ENCODE data around the gene DHX40.

The DHX40 gene

DNA sequence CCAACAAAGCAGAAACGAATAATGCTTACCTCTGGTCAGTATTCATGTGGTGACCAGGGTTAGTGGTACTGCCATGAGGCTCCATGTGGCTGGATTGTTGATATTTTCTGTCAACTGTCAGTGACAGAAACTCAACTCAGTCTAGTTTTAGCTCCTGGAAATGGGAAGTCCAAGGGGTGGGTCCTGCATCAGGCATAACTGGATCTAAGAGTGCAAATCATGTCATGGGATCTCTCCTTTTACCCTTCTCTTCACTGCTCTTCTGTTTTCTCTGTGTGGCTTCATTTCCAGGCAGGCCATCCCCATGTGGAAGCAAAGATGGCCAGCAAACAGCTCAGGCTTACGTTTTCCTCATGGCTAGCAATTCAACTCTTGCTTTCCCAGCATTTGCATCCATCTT, 39.0 kb upstream of the DHX40 start:
- TF ChIP-seq, protein P1, sequence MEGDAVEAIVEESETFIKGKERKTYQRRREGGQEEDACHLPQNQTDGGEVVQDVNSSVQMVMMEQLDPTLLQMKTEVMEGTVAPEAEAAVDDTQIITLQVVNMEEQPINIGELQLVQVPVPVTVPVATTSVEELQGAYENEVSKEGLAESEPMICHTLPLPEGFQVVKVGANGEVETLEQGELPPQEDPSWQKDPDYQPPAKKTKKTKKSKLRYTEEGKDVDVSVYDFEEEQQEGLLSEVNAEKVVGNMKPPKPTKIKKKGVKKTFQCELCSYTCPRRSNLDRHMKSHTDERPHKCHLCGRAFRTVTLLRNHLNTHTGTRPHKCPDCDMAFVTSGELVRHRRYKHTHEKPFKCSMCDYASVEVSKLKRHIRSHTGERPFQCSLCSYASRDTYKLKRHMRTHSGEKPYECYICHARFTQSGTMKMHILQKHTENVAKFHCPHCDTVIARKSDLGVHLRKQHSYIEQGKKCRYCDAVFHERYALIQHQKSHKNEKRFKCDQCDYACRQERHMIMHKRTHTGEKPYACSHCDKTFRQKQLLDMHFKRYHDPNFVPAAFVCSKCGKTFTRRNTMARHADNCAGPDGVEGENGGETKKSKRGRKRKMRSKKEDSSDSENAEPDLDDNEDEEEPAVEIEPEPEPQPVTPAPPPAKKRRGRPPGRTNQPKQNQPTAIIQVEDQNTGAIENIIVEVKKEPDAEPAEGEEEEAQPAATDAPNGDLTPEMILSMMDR (IDR thresholded peaks at IDR 0.05; ENCODE audit: insufficient read depth, low read depth, low read length, missing control alignments) = no peak
- no peak overlapping the region for H3K4me3 ChIP-seq (ENCODE audit: low read depth, low read length)
- DNase-seq (ENCODE audit: low read depth) = no peak

DNA sequence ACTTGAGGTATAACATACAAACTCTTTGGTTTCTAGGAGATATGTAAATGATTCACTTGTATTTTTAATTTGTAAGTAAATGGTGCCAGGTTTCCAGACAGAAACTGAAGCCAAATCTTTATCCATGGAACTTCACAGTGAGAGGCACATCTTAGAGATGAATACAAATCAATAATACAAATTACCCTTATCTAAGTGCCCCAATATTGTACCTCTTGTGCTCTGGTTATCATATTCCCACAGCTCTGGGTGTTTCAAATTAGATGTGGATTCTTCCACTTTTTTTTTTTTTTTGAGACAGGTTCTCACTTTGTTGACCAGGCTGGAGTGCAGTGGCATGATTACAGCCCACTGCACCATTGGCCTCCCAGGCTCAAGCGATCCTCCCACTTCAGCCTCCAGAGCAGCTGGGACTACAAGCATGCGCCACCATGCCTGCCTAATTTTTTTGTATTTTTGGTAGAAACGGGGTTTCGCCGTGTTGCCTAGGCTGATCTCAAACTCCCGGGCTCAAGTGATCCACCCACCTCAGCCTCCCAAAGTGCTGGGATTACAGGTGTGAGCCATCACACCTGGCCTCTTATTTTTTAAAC, 38.0 kb upstream of the DHX40 start:
- TF ChIP-seq, protein P1 (IDR thresholded peaks at IDR 0.05; ENCODE audit: insufficient read depth, low read depth, low read length, missing control alignments) = no peak
- peak; percentile 18 for DNase-seq (ENCODE audit: low read depth)
- no peak overlapping the region for H3K4me3 ChIP-seq (ENCODE audit: low read depth, low read length)

DNA sequence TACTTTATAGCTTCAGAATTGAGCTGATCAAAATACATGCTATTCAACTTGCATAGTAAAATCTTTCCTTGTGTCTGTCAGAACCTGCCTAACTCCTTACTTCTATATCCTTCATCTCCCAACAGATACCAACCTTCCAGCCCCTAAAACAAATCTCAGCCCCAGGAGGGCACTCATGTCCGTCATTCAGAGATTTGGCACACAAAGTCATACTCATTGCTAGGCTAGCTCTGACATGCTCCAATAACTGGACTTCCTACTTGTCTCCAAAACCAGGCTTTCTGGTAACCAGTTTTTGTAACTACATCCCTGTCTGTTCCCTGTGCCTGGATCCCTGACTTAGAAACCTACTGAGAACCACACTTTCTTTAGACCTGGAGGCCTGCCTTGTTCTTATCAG, 37.5 kb upstream of the DHX40 start:
- H3K4me3 ChIP-seq (ENCODE audit: low read depth, low read length) = no peak overlapping the region
- TF ChIP-seq, protein P1 (IDR thresholded peaks at IDR 0.05; ENCODE audit: insufficient read depth, low read depth, low read length, missing control alignments) = no peak
- no peak for DNase-seq (ENCODE audit: low read depth)

DNA sequence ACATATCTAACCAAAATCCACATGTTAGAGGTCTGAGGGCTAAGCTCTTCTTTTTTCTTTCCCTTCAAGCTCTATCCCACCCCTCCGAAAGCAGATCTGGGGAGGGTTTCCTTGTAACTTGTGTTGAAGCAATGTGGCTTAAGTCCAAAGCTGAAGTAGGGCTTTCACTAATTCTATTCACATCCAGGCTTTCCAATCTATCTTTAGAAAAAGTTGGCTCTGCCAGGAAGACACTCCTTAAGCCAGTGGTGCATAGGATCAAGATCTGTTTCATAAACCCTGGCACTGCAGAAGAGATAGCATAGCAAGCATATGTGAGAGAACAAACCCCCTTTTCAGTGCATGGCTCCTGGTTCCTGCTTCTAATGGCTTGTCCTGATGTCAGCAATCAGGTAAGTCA, 34.9 kb upstream of the DHX40 start:
- no peak overlapping the region for H3K4me3 ChIP-seq (ENCODE audit: low read depth, low read length)
- DNase-seq (ENCODE audit: low read depth) = no peak
- TF ChIP-seq, protein P1 (IDR thresholded peaks at IDR 0.05; ENCODE audit: insufficient read depth, low read depth, low read length, missing control alignments) = no peak

DNA sequence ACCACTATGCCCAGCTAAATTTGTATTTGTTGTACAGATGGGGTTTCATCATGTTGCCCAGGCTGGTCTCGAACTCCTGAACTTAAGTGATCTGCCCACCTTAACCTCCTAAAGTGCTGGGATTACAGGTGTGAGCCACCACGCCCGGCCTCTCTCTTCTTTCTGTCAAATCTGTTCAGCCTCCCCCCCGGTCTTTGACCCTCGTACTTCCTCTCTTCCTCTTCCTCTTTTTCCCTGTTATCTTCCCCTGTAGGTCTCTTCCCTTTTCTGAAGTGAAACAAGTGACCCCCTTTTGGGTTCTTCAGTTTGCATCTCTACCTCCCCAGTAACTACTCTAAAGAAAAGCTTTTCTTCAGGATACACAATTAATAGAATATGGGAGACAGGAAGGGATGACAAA, 31.7 kb upstream of the DHX40 start:
- DNase-seq (ENCODE audit: low read depth) = no peak
- no peak overlapping the region for H3K4me3 ChIP-seq (ENCODE audit: low read depth, low read length)
- TF ChIP-seq, protein P1 (IDR thresholded peaks at IDR 0.05; ENCODE audit: insufficient read depth, low read depth, low read length, missing control alignments) = no peak

DNA sequence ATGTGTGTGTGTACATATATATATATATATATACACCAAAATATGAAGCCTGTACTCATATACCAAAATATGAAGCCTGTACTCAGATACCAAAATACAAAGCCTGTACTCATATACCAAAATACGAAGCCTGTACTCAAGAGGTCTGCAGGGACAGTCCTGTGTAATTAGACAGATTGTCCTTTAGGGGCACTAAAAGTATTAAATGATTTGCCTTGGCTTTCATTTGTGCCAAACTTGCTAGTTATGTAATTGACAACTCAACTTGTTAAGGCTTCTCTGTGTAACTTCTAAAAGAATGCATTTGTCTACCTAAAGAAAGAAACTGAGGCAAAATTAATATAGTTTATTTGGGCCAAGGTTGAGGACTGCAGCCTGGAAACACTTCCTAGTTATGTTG, 30.8 kb upstream of the DHX40 start:
- DNase-seq (ENCODE audit: low read depth) = peak; percentile 19
- TF ChIP-seq, protein P1 (IDR thresholded peaks at IDR 0.05; ENCODE audit: insufficient read depth, low read depth, low read length, missing control alignments) = no peak
- no peak overlapping the region for H3K4me3 ChIP-seq (ENCODE audit: low read depth, low read length)
